Left ventricle myocardium inferior (tissue), 1 donor: ENCODE results near the gene UBE2I. TPM values are rescaled to one million over a fixed set of nuclear protein-coding genes. Genes with fewer than 3 reads are reported as not detected.

ENCODE experiments used
- DNase-seq: peaks from one replicate; pipeline ENCODE4 v3.0.0-alpha.2; 2020
- H3K27ac ChIP-seq: fragments of 200-600 bp; replicated peaks from 2 replicates; pipeline ENCODE4 v1.8.0; 2021
- H3K27me3 ChIP-seq: fragments of 200-600 bp; 2 replicates; pipeline ENCODE4 v1.8.0; 2021; ENCODE audit warnings: low read depth
- H3K36me3 ChIP-seq: fragments of 200-600 bp; 2 replicates; pipeline ENCODE4 v1.8.0; 2021
- H3K4me1 ChIP-seq: fragments of 200-600 bp; 2 replicates; pipeline ENCODE4 v1.8.0; 2021
- H3K4me3 ChIP-seq: fragments of 200-600 bp; 2 replicates; pipeline ENCODE4 v1.8.0; 2021; ENCODE audit warnings: mild to moderate bottlenecking, moderate library complexity
- H3K9me3 ChIP-seq: fragments of 200-600 bp; replicated peaks from 2 replicates; pipeline ENCODE4 v1.8.0; 2021
- CTCF ChIP-seq: fragments of 200-600 bp; IDR thresholded peaks from 2 replicates; pipeline ENCODE4 v1.8.0; 2021; ENCODE audit warnings: antibody characterized with exemption, mild to moderate bottlenecking, borderline replicate concordance
- intact Hi-C: fragments of 100-400 bp; cut with micrococcal nuclease; formaldehyde crosslinking; loops from one replicate; pipeline ENCODE4 v1.11.0; 2022
- total RNA-seq: library from RNA; stranded (reverse); fragmentation: NEBNext Ultra II Directional; extraction: Animal tissue kit (Norgen Biotek cat#: 25700); gene quantifications from one replicate; pipeline ENCODE4 v1.2.1, GENCODE V29; 2021
- donor health status: DM: no; HTN: yes; CAD: no; lungs with severe emphysema.

The UBE2I gene
- total RNA-seq, 1 donor from 2014 or later = 86.2 TPM

- no peak for TF ChIP-seq CTCF
- no peaks in the 10 kb centered on the region for H3K27me3 ChIP-seq
- intact Hi-C loops = no loop called here
- H3K9me3 ChIP-seq = no peaks in the 10 kb centered on the region
- H3K4me1 ChIP-seq = peaks cover 47% of the 10 kb centered on the region
- H3K4me3 ChIP-seq = no peak overlapping the region
- DNase-seq = no peak
- peaks cover 68% of the 10 kb centered on the region for H3K36me3 ChIP-seq
- no peak overlapping the region for H3K27ac ChIP-seq
Measured at GRCh38 chr16:1315081-1316032, 5.9 kb downstream of the UBE2I start.

GRCh38 chr16:1316033-1316405, 6.6 kb downstream of the UBE2I start:
- peaks cover 75% of the 10 kb centered on the region for H3K36me3 ChIP-seq
- H3K27me3 ChIP-seq = no peaks in the 10 kb centered on the region
- intact Hi-C loops = no loop called here
- H3K9me3 ChIP-seq = no peaks in the 10 kb centered on the region
- H3K27ac ChIP-seq = no peak overlapping the region
- H3K4me3 ChIP-seq = no peak overlapping the region
- H3K4me1 ChIP-seq = peaks cover 40% of the 10 kb centered on the region
- no peak for DNase-seq
- TF ChIP-seq CTCF = no peak

- intact Hi-C loops = no loop called here
- Histone ChIP-seq H3K4me1 (peaks cover 24% of the 10 kb centered on the region), H3K27ac (no peak overlapping the region), H3K4me3 (no peak overlapping the region), H3K9me3 (no peaks in the 10 kb centered on the region), H3K36me3 (peaks cover 88% of the 10 kb centered on the region), H3K27me3 (no peaks in the 10 kb centered on the region)
- TF ChIP-seq CTCF = no peak
- DNase-seq = no peak
Measured at GRCh38 chr16:1317479-1318267, 8.2 kb downstream of the UBE2I start.

GRCh38 chr16:1318268-1318545, 8.8 kb downstream of the UBE2I start:
- Histone ChIP-seq H3K27ac (no peak overlapping the region), H3K9me3 (no peaks in the 10 kb centered on the region), H3K4me1 (peaks cover 18% of the 10 kb centered on the region), H3K36me3 (peaks cover 94% of the 10 kb centered on the region), H3K4me3 (no peak overlapping the region), H3K27me3 (no peaks in the 10 kb centered on the region)
- no peak for TF ChIP-seq CTCF
- DNase-seq = no peak
- intact Hi-C loops = no loop called here

- Histone ChIP-seq H3K36me3 (peaks cover 97% of the 10 kb centered on the region), H3K27ac (no peak overlapping the region), H3K4me1 (peaks cover 10% of the 10 kb centered on the region), H3K27me3 (no peaks in the 10 kb centered on the region), H3K9me3 (no peaks in the 10 kb centered on the region), H3K4me3 (no peak overlapping the region)
- intact Hi-C loops = no loop called here
- DNase-seq = no peak
- TF ChIP-seq CTCF = no peak
Measured at GRCh38 chr16:1319041-1319440, 9.6 kb downstream of the UBE2I start.
